Keratinocyte (primary cell): ENCODE results near the gene VCAN. TPM values are rescaled to one million over a fixed set of nuclear protein-coding genes. Genes with fewer than 3 reads are reported as not detected.

Experiments
- DNase-seq: peaks from one replicate; pipeline ENCODE4 v3.0.0-alpha.2; 2011; ENCODE audit warnings: low read depth, missing footprints, low spot score
- FAIRE-seq: peaks from 2 replicates; lab custom pipeline; 2011; peaks lifted over from hg19 to GRCh38; lab: Jason Lieb, UNC
- H2AFZ ChIP-seq: 2 replicates; pipeline ENCODE4 v1.6.0; 2012; ENCODE audit warnings: low read length, control low read depth, inconsistent platforms; ENCODE audit not compliant: control insufficient read depth
- H3K27ac ChIP-seq: 2 replicates; pipeline ENCODE4 v1.5.1; 2011; ENCODE audit warnings: low read length; ENCODE audit not compliant: control insufficient read depth, insufficient read depth
- H3K27me3 ChIP-seq: 3 replicates; pipeline ENCODE4 v1.6.0; 2011; ENCODE audit warnings: low read length; ENCODE audit not compliant: control insufficient read depth, insufficient read depth; ENCODE audit errors: extremely low read depth
- H3K36me3 ChIP-seq, 2 experiments: 2 replicates in 1 of 2; 3 replicates in 1 of 2; pipeline ENCODE4 v1.5.1; 2011; ENCODE audit warnings: low read length in 2 of 2, mild to moderate bottlenecking in 1 of 2; ENCODE audit not compliant: control insufficient read depth in 2 of 2, insufficient read depth in 2 of 2; ENCODE audit errors: extremely low read depth in 1 of 2
- H3K4me1 ChIP-seq: 3 replicates; pipeline ENCODE4 v1.5.1; 2011; ENCODE audit warnings: low read length; ENCODE audit not compliant: control insufficient read depth, insufficient read depth; ENCODE audit errors: extremely low read depth
- H3K4me2 ChIP-seq: 3 replicates; pipeline ENCODE4 v1.6.0; 2011; ENCODE audit warnings: low read depth, low read length; ENCODE audit not compliant: control insufficient read depth, insufficient read depth; ENCODE audit errors: extremely low read depth
- H3K4me3 ChIP-seq, 3 experiments: fragments of 200-600 bp in 1 of 3; sonication (generic) in 1 of 3; 2 replicates in 2 of 3; 3 replicates in 1 of 3; pipeline ENCODE4 v1.5.1; 2011 to 2016; ENCODE audit warnings: low read length in 3 of 3, mild to moderate bottlenecking in 3 of 3, control low read depth in 2 of 3, inconsistent platforms in 1 of 3, low read depth in 1 of 3, mixed read lengths in 1 of 3, mixed run types in 1 of 3, moderate library complexity in 1 of 3; ENCODE audit not compliant: control insufficient read depth in 2 of 3, insufficient read depth in 2 of 3; ENCODE audit errors: extremely low read depth in 1 of 3
- H3K79me2 ChIP-seq: 2 replicates; pipeline ENCODE4 v1.6.0; 2012; ENCODE audit warnings: low read length; ENCODE audit not compliant: control insufficient read depth, insufficient read depth
- H3K9ac ChIP-seq: 3 replicates; pipeline ENCODE4 v1.6.0; 2011; ENCODE audit warnings: low read length; ENCODE audit not compliant: control insufficient read depth, insufficient read depth; ENCODE audit errors: extremely low read depth
- H3K9me1 ChIP-seq: 3 replicates; pipeline ENCODE4 v1.6.0; 2011; ENCODE audit warnings: low read length; ENCODE audit not compliant: control insufficient read depth, insufficient read depth; ENCODE audit errors: extremely low read depth
- H3K9me3 ChIP-seq: 2 replicates; pipeline ENCODE4 v1.5.1; 2012; ENCODE audit warnings: low read depth, low read length; ENCODE audit not compliant: control insufficient read depth
- H4K20me1 ChIP-seq: 3 replicates; pipeline ENCODE4 v1.6.0; 2011; ENCODE audit warnings: low read length; ENCODE audit not compliant: control insufficient read depth, insufficient read depth; ENCODE audit errors: extremely low read depth
- EZH2 ChIP-seq: IDR thresholded peaks from one replicate; pipeline ENCODE4 v1.6.1; 2012; ENCODE audit warnings: inconsistent platforms, mild to moderate bottlenecking, low read length, moderate library complexity
- dilution Hi-C: fragments of 300-500 bp; cut with MboI; formaldehyde crosslinking; loops from one replicate; pipeline ENCODE4 v1.7.0; 2020; ENCODE audit warnings: low sequenced_read_pairs; ENCODE audit not compliant: extremely low pct_ligation_motif_present
- polyA plus RNA-seq, 5 experiments: library from polyadenylated mRNA; depleted of rRNA in 3 of 5; stranded (reverse) in 3 of 5; stranded (forward) in 1 of 5; unstranded in 1 of 5; fragments of >200 nt; gene quantifications; 1 replicate in 1 of 5; 2 replicates in 3 of 5; 3 replicates in 1 of 5; pipeline versions ENCODE4 v1.2.1 to v1.2.3, GENCODE V29; 2011 to 2012; ENCODE audit warnings: missing spikeins in 2 of 5, low read depth in 1 of 5, low replicate concordance in 1 of 5
- TF ChIP-seq, protein P1 (sequence below), 3 experiments: IDR thresholded peaks in 1 of 3; conservative IDR thresholded peaks in 1 of 3; optimal IDR thresholded peaks in 1 of 3; 2 replicates in 2 of 3; 3 replicates in 1 of 3; pipeline versions ENCODE3 to v1.5.1; 2011; ENCODE audit warnings: low read length in 3 of 3, mild to moderate bottlenecking in 3 of 3, moderate library complexity in 2 of 3, control low read depth in 1 of 3, inconsistent platforms in 1 of 3; ENCODE audit not compliant: insufficient read depth in 2 of 3; ENCODE audit errors: extremely low read depth in 1 of 3

Gene VCAN
- polyA plus RNA-seq, 1 donor (not counting 4 experiments of a cell fraction or from before 2014, with no cell fraction given) = 1.9 TPM

- dilution Hi-C loops = no loop called here
Observed at GRCh38 chr5:83433891-83434290, 37.7 kb upstream of the VCAN start.

DNA sequence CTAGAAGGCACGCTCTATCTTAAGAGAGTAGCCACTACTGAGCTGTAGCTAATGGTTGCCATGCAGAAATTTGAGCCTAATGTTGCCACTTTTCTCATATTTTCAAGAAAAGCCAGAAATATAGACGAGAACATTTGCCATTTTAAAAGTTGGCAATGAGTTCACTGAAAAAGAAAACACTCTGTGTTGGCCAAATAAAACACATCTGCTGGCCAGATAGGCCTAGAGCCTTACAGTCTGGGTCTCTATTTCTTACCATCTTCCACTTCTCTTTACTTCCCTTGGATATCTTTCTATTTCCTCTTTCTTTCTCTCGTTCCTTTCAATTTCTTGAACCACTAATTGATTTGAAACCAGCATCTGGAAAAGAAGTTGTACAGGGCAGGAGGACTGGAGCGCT is 36.6 kb upstream of the VCAN start:
- Histone ChIP-seq H3K4me1 (no peaks in the 10 kb centered on the region), H3K36me3 (no peaks in the 10 kb centered on the region), H3K9me3 (no peaks in the 10 kb centered on the region), H2AFZ (no peak overlapping the region), H3K27ac (no peak overlapping the region), H3K27me3 (no peaks in the 10 kb centered on the region), H3K4me2 (no peak overlapping the region), H4K20me1 (no peaks in the 10 kb centered on the region), H3K79me2 (no peaks in the 10 kb centered on the region), H3K9me1 (no peaks in the 10 kb centered on the region), H3K4me3 (no peak overlapping the region), H3K9ac (no peak overlapping the region)
- no peak for DNase-seq
- TF ChIP-seq, protein P1, sequence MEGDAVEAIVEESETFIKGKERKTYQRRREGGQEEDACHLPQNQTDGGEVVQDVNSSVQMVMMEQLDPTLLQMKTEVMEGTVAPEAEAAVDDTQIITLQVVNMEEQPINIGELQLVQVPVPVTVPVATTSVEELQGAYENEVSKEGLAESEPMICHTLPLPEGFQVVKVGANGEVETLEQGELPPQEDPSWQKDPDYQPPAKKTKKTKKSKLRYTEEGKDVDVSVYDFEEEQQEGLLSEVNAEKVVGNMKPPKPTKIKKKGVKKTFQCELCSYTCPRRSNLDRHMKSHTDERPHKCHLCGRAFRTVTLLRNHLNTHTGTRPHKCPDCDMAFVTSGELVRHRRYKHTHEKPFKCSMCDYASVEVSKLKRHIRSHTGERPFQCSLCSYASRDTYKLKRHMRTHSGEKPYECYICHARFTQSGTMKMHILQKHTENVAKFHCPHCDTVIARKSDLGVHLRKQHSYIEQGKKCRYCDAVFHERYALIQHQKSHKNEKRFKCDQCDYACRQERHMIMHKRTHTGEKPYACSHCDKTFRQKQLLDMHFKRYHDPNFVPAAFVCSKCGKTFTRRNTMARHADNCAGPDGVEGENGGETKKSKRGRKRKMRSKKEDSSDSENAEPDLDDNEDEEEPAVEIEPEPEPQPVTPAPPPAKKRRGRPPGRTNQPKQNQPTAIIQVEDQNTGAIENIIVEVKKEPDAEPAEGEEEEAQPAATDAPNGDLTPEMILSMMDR (optimal IDR thresholded peaks at IDR 0.05 in 1 of 3, IDR thresholded peaks at IDR 0.05 in 1 of 3, conservative IDR thresholded peaks at IDR 0.05 in 1 of 3; ENCODE audit: extremely low read depth in 1 of 3, insufficient read depth in 2 of 3, low read length in 3 of 3) = no peak
- TF ChIP-seq EZH2 = no peak
- dilution Hi-C loops = no loop called here
- FAIRE-seq = no peak

More at GRCh38 chr5:83433891-83434290, 37.7 kb upstream of the VCAN start:
- Histone ChIP-seq H3K4me1 (no peaks in the 10 kb centered on the region), H3K9me3 (no peaks in the 10 kb centered on the region), H3K27ac (no peak overlapping the region), H3K4me2 (no peak overlapping the region), H2AFZ (no peak overlapping the region), H3K9ac (no peak overlapping the region), H3K36me3 (no peaks in the 10 kb centered on the region), H3K79me2 (no peaks in the 10 kb centered on the region), H3K9me1 (no peaks in the 10 kb centered on the region), H3K4me3 (no peak overlapping the region), H4K20me1 (no peaks in the 10 kb centered on the region), H3K27me3 (no peaks in the 10 kb centered on the region)
- TF ChIP-seq, protein P1 (optimal IDR thresholded peaks at IDR 0.05 in 1 of 3, IDR thresholded peaks at IDR 0.05 in 1 of 3, conservative IDR thresholded peaks at IDR 0.05 in 1 of 3; ENCODE audit: extremely low read depth in 1 of 3, insufficient read depth in 2 of 3, low read length in 3 of 3) = no peak
- TF ChIP-seq EZH2 = no peak
- no peak for FAIRE-seq
- no peak for DNase-seq
